ENCODE results near the gene SMAD6. TPM values are rescaled to one million over a fixed set of nuclear protein-coding genes. Genes with fewer than 3 reads are reported as not detected.

The SMAD6 gene
- total RNA-seq, 2 experiments from 2014 or later, result 0.25 to 0.41 TPM

DNA sequence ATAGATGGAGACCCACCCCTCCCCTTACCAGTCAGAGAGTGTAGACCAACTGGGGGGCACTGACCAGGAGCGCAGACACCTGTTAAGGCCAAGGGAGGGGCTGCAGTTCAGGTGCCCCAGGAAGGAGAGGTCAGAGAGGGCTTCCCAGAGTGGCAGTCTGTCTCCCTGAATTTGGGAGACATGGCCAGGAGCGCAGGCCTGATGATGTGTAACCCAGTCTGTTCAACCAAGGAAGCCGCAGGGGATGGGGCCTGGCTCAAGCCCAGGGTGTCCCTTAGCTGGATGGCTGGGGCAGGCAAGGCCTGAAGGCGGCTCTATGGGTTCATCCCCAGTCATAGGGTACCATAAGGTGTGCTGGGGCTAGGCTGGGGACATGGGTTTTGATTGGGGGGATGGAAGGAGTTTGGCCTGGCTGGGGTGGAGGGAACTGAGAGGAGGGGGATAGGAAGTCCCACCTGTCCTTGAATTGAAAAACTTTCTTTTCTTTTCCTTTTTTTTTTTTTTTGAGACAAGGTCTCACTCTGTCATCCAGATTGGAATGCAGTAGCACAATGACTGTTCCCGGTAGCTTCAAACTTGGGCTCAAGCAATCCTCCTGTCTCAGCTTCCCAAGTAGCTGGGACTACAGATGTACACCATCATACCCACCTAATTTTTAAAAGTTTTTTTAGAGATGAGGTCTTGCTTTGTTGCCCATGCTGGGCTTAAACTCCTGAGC lies 75.7 kb downstream of the SMAD6 start:
- no peak for TF ChIP-seq CTCF (IDR thresholded peaks at IDR 0.05)
- ChIA-PET POLR2A (no interaction called here), CTCF (no interaction called here)
- ATAC-seq (no peak), DNase-seq (no peak)
- Mint-ChIP-seq H3K36me3 (ENCODE audit: low read depth) (no peaks in the 10 kb centered on the region), H3K9me3 (no peaks in the 10 kb centered on the region), H3K27me3 (no peaks in the 10 kb centered on the region), H3K27ac (no peak overlapping the region), H3K4me3 (no peak overlapping the region), H3K4me1 (ENCODE audit: low read depth) (no peaks in the 10 kb centered on the region)
- intact Hi-C loops (cut with micrococcal nuclease), result loop anchor here (10.0 kb wide), 1 partner anchor 173 kb away; no protein-coding TSS in a partner anchor

DNA sequence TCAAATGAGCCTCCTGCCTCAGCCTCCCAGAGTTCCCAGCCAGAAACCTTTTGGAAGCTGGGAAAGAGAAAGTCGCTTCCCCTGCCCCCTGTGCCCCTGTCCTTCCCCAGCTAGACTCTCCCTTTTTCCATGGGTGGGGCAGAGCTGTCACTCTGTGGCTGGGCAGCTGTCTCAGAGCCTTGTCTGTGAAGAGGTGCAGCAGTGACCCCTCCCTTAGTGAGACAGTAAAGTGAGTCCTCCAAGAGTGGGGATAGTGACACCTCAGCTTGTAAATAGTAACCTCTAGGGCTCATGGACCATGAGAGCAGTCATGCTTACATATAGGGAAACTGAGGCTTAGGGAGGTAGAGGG lies 76.3 kb downstream of the SMAD6 start:
- Mint-ChIP-seq H3K36me3 (ENCODE audit: low read depth) (no peaks in the 10 kb centered on the region), H3K27ac (no peak overlapping the region), H3K4me1 (ENCODE audit: low read depth) (no peaks in the 10 kb centered on the region), H3K9me3 (no peaks in the 10 kb centered on the region), H3K4me3 (no peak overlapping the region), H3K27me3 (no peaks in the 10 kb centered on the region)
- ChIA-PET POLR2A (no interaction called here), CTCF (no interaction called here)
- intact Hi-C loops (cut with micrococcal nuclease), result loop anchor here (10.0 kb wide), 1 partner anchor 173 kb away; no protein-coding TSS in a partner anchor
- DNase-seq, result no peak
- no peak for TF ChIP-seq CTCF (IDR thresholded peaks at IDR 0.05)
- no peak for ATAC-seq

DNA sequence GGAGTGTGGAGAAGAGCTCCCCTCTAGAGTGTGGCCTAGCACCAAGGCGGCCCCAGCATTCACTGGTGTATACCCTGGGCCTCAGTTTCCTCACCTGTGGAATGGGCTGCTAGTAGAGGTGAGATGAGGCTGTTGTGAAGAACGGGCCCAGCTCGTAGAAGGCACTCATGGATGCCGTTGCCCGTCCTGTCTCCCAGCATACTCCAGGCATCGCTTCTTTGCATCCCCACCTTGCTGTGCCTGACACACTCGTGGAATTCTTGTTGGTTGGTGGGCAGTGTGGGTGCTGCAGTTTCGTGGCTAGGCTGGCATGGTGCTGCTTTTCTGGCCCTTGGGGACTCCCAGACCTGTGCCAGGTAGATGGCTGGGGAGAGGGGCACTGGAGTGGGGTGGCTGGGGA lies 76.7 kb downstream of the SMAD6 start:
- no peaks in the 10 kb centered on the region for H3K27me3 Mint-ChIP-seq
- ChIA-PET CTCF (interaction anchor here (1.8 kb wide), 1 partner anchor 72 kb away, joined by 6 read pairs; no protein-coding TSS in a partner anchor), POLR2A (no interaction called here)
- H3K36me3 Mint-ChIP-seq (ENCODE audit: low read depth), result no peaks in the 10 kb centered on the region
- no peaks in the 10 kb centered on the region for H3K4me1 Mint-ChIP-seq (ENCODE audit: low read depth)
- TF ChIP-seq CTCF (IDR thresholded peaks at IDR 0.05), result no peak
- DNase-seq (no peak), ATAC-seq (no peak)
- no peak overlapping the region for H3K4me3 Mint-ChIP-seq
- intact Hi-C loops (cut with micrococcal nuclease), result loop anchor here (10.0 kb wide), 1 partner anchor 174 kb away; no protein-coding TSS in a partner anchor
- H3K9me3 Mint-ChIP-seq, result no peaks in the 10 kb centered on the region
- no peak overlapping the region for H3K27ac Mint-ChIP-seq

GRCh38 chr15:66779331-66780009 lies 77.4 kb downstream of the SMAD6 start:
- no peak overlapping the region for H3K27ac Mint-ChIP-seq
- H3K4me3 Mint-ChIP-seq, result no peak overlapping the region
- H3K27me3 Mint-ChIP-seq, result no peaks in the 10 kb centered on the region
- ChIA-PET CTCF (interaction anchor here (1.8 kb wide), 1 partner anchor 72 kb away, joined by 6 read pairs; no protein-coding TSS in a partner anchor), POLR2A (no interaction called here)
- ATAC-seq (no peak), DNase-seq (no peak)
- H3K9me3 Mint-ChIP-seq, result no peaks in the 10 kb centered on the region
- intact Hi-C loops (cut with micrococcal nuclease), result loop anchor here (10.0 kb wide), 1 partner anchor 175 kb away; no protein-coding TSS in a partner anchor
- no peaks in the 10 kb centered on the region for H3K4me1 Mint-ChIP-seq (ENCODE audit: low read depth)
- no peaks in the 10 kb centered on the region for H3K36me3 Mint-ChIP-seq (ENCODE audit: low read depth)
- no peak for TF ChIP-seq CTCF (IDR thresholded peaks at IDR 0.05)

Data from activated CD8-positive, alpha-beta T cell treated with anti-CD3 and anti-CD28 coated beads for 36 hours (primary cell).